Measurements from ENCODE around the gene ZNF90. TPM values are rescaled to one million over a fixed set of nuclear protein-coding genes. Genes with fewer than 3 reads are reported as not detected.

The ZNF90 gene
- total RNA-seq: 1 to 10 TPM; 1.1 to 2.4 (median 2.1) TPM

- TF ChIP-seq CTCF (IDR thresholded peaks at IDR 0.05; ENCODE audit: low read depth): no peak
Observed at GRCh38 chr19:20077791-20078463, at the start of gene ZNF90. Gene ZNF90, plus strand, starts transcription at chr19:20078000. Its CDS starts 133 bp downstream, at chr19:20078133.

GRCh38 chr19:20028611-20029010 lies 49.2 kb upstream of the ZNF90 start:
- no peak for TF ChIP-seq CTCF (IDR thresholded peaks at IDR 0.05; ENCODE audit: low read depth)

DNA sequence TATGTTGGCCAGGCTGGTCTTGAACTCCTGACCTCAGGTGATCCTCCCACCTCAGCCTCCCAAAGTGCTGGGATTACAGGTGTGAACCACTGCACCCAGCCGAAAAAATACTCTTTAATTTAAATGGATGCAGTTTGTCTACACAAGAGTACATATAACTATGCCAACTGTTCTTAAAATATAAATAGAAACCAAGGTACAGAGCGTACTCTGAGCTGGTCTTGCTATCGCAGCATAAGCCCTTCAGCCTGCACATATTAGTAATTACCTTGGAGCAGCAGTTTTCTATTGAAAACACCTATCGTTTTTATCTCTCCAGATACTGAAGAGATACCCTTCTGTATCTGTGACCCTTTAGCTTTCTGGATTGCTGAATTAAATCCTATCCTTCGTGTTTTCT lies 41.9 kb upstream of the ZNF90 start:
- TF ChIP-seq CTCF (IDR thresholded peaks at IDR 0.05; ENCODE audit: low read depth): no peak

GRCh38 chr19:20038358-20039202 lies 39.2 kb upstream of the ZNF90 start:
- no peak for TF ChIP-seq CTCF (IDR thresholded peaks at IDR 0.05; ENCODE audit: low read depth)

DNA sequence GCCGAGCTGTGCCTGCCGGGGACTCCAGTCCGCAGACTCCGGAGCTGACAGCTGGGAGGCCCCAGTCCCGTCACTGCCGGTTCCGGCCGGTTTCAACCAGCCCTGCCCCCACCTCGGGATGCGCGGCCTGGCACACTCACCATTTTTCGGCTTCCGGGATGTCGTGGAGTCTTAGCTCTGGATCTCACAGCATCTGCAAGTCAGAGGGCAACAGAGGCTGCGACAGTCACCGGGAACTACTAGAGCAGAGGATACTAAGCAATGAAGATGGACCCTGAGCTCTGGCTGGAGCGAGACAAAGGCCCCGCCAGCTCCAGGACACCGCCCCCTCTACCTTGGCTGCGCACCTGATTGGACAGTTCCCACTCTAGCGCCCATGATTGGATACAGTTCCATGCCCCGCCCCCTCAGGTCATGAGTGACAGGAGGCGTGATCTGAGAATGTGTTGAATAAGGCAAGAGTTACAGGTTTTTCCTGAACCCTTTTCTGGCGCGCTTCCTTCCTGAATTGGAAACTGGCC lies 38.5 kb upstream of the ZNF90 start, which contains the start of gene ZNF682:
Gene ZNF682, minus strand, starts transcription at position 303 of the 521 bp plus-strand sequence. Its CDS starts 160 bp downstream, at position 143.
- no peak for TF ChIP-seq CTCF (IDR thresholded peaks at IDR 0.05; ENCODE audit: low read depth)

- no peak for TF ChIP-seq CTCF (IDR thresholded peaks at IDR 0.05; ENCODE audit: low read depth)
Observed at GRCh38 chr19:20044663-20045062, 33.1 kb upstream of the ZNF90 start.

All from subcutaneous adipose tissue (tissue), 4 donors.